GM19324 (cell line): Measurements from ENCODE around the gene CLTB.
"Not testable (repeated sequence)": the region's sequence is repeated elsewhere in the genome, so short reads cannot be mapped to it uniquely, and the experiment has no call there.

ENCODE experiments used
- ATAC-seq: cut with Tn5 transposase; IDR thresholded peaks from one replicate; pipeline ENCODE4 v1.9.1; 2021; ENCODE audit warnings: mild to moderate bottlenecking, moderate library complexity; ENCODE audit not compliant: unreplicated experiment, low FRiP score

Gene CLTB

DNA sequence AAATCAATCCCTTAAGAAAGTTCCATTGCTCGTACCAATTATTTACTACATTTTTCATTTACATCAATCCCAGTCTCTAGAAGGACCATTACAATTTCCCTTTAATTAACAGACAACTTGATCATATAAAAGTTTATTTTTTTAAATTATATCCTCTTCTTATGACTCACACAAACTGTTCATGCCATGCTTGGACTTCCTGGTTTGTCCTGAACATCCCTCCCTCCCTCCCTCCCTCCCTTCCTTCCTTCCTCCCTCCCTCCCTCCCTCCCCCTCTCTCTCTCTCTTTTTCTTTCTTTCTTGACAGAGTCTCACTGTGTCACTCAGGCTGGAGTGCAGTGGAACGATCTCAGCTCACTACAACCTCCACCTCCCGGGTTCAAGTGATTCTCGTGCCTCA, 11.6 kb upstream of the CLTB start:
- no peak for ATAC-seq

DNA sequence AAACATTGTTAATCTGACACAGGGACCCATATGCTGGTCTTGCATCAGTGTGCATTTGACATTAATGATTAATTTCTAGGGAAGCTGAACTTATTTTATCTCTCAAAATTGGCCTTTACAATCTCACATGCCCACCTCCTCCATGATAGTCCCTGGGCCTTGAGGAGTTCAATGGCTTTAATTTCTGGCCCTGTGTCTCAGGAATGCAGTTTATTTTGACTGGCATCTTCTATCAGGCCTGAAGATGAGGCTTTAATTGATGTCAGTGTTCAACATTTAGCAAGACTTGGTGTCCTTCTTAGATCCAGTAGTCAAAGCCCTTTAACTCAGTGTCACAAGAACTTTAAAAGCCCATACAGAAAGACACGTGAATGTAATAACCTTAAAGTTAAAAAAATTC, 10.5 kb upstream of the CLTB start:
- ATAC-seq, result no peak

DNA sequence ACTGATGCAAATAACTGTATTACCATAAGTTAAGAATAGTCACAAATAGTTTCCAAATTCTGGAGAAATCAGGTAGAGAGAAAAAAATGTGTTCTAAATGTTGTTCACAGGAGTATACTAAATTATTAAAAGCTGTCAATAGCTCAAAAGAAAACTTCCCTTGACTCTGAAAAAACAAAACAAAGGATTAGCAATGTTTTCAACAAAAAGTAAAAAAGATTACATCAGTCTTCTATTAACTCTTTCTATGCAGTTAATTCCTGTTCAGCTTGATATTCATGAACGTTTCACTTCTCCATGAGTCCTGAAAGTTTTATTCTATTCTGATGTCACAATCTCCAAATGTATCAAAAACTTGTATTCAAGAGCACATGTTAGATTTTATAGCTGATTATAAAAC, 9.5 kb upstream of the CLTB start:
- no peak for ATAC-seq

DNA sequence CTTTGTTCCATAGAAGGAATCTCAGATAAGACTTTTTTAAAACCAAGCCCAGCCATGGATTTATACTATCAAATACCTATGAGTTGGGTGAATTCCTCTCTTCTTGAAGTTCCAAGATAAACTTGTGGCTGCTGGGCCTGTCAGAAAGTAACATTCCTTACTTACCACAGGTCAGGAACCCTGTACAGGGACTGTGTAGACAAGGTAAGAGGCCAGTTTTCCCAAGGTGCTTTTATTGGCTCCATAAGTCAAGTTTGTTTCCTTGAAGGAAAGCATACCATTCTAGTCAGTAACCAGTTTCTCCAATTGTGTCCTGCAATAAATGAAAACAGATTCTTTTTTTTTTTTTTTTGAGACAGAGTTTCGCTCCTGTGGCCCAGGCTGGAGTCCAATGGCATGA, 8.8 kb upstream of the CLTB start:
- ATAC-seq, result no peak

DNA sequence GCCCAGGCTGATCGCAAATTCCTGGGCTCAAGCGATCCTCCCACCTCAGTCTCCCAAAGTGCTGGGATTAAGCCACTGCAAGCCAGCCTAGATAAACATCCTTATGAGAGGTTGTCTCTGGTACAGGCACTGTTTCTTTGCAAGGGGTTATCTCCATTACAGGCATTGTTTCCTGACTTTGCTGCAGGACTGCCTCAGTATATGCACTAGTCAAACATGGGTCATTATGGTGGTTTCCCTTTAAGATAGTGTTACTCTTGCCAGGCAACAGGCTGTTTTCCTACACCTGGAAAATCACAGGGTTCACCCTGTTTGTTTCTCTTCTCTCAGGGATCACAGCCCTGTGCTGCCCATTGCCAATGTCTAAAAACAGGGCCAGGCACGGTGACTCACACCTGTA, 7.8 kb upstream of the CLTB start:
- no peak for ATAC-seq

DNA sequence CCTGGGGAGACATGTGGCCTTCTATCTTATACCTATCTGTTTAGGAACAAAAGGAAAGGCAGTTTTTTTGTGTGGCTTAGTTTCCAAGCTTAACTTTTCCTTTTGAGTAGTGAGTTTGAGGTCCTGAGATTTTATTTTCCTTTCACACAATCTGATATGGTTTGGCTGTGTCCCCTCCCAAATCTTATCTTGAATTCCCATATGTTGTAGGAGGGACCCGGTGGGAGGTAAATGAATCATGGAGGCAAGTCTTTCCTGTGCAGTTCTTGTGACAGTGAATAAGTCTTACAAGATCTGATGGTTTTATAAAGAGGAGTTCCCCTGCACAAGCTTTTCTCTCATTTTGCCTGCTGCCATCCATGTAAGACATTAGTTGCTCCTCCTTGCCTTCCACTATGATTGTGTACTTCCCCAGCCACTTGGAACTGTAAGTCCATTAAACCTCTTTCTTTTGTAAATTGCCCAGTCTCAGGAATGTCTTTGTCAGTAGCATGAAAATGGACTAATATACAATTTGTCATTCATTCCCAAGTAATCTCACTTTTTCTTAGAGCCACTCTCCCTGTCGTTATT, 4.7 kb upstream of the CLTB start:
- no peak for ATAC-seq

DNA sequence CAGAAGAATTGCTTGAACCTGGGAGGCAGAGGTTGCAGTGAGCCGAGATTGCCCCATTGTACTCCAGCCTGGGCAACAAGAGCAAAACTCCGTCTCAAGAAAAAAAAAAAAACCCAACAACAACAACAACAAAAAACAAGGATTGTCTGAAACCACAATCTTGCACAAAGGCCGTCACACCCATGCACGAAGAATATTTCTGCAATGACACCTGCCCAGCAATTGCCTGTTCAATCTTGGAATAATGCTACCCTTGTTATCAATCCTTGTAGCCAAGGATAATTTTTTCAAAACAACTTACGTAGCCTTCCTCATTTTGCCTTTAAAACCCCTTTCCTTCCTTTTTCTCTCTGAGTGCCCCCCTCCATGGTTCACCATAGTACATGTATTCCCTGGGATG, 3.7 kb upstream of the CLTB start:
- no peak for ATAC-seq

DNA sequence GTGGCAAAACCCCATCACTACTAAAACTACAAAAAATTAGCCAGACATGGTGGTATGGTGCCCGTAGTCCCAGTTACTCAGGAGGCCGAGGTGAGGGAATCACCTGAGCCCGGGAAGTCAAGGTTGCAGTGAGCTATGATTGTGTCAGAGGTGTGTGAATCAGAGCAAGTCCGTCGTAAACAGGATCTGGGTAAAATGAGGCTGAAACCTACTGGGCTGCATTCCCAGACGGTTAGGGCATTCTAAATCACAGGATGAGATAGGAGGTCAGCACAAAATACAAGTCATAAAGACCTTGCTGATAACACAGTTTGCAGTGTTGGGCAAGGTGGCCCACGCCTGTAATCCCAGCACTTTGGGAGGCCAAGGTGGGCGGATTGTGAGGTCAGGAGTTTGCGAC, 1.9 kb upstream of the CLTB start:
- no peak for ATAC-seq

DNA sequence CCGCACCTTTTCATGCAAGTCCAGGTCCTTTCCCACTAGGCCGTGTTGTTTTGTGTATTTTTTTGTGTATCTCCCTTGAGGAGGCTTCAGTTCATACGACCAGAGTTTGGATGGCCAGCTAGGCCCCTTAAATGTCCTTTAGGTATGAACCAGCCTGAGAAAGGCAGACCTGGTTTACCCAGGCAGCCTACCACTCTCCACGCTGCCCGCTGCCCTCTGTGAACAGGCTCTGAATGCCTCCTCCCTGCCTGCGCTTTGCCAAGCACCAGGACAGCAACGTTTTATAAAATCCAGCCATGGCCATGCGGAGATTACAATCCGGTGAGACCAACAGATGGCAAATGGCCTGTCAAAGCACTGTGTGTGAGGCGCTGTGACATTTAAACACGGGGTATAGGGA, 626 bp upstream of the CLTB start:
- no peak for ATAC-seq

DNA sequence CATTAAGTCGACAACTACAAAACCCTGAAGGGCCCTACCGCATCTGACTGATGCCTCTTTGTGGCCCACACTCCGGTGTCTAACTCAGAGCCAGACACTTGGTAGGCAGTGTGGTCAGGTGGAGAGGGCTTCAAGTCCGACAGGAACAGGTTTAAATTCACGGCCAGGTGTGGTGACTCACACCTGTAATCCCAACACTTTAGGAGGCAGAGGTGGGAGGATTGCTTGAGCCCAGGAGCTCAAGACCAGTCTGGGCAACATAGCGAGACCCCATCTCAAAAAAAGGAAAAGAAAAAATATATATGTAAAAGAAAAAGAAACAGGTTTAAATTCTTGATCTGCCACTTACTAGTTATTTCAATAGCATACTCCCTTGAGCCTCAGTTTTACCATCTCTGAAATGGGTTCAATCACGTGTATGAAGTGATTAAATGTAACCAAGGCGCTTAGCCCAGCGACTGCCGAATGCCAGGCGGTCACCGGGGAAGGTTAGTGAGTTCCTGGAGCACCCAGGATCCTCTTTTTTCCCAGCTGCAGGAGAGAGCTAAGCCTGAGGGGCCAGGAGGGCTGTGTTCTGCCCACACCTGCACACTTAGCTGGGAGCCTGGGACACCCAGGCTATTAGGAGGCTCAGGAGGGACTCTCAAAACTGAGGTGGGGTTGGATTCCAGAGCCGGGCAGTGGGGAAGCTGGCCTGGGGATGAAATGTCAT, 943 bp downstream of the CLTB start:
- ATAC-seq, result no peak

DNA sequence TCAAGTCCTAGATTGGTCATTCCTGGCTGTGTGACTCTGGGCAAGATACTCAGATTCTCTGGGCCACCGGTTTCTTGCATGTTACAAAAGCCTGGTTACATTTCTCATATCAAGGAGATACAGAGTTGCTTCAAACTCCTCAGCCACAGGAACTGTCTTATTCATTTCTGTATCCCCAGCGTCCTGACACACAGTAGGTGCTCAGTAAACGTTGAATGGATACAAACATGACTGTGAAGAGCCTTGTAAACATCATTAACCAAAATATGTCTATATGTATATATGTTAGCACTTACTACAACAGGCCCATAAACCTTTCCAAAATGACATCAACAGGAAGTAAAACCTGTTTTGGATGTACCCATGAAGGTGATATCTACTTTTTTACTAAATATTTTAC, 1.6 kb downstream of the CLTB start:
- ATAC-seq, result no peak

DNA sequence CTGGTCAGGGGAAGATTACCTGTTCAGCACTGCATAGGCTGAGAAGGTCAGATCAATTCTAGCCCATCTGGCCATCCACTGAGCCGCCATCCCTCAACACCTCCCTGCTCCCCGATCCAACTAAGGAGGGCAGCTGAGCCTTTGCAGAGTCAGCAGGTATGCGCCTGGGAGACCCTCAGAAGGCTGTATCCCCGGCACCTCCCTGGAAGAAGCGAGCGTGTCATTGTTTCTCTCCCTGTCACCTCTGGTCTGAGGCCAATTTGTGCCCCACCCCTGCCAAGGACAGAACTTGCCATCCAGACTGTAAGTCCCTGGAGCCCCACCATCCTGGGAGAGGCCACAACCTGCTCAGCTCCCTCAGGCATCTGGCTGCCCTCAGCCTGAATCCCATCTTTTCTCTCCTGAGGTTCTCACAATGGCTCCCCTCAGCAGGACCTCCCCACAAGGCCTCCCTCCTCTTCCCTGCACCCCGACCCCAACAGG, 2.6 kb downstream of the CLTB start:
- ATAC-seq, result no peak

DNA sequence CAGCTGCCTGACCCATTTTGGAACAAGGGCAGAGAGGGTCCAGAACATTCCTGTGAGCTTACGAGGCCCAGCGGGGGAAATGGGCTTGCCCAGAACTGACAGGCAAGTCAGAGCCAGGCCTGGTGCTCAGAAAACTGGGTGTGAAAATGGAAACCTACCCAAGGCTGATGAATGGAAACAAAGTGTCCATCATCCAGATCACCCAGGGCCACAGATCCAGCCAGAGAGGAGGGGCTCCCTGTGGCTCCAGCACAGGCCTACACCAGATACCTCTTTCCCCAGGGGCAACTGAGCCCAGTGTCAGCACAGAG, 3.1 kb downstream of the CLTB start:
- no peak for ATAC-seq

DNA sequence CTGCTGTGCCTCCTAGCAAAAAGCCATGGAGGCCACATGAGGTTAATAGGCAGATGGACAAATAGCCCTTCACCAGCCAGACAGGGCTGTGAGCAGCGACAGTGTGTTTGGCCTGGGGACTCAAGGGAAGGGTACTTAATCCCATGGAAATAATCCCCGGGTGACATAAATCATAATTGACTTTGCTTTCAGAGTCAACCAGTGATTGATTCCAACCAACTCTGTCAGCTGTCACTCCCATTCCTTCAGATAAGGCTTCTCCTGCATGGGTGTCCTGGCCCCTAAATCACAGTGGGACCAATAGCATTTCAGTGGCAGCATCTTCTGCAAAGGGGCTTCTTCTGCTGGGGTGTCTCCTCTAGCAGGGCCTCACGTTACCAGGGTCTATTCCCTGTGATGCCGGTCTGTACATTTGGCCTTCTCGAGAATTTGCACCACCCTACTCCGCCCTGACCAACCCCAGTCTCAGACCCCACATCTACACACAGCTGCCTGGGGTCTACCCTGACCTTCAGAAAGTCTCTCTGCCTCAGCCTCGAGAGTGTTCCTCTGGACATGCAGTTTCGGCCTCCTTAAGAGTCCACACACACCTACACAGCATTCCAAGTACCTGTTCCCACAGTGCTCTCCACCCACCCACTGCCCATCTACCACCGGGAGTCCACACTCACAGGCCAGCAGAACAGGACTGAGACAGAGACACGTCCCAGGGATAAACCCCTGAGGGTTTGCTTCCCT, 3.7 kb downstream of the CLTB start:
- no peak for ATAC-seq

DNA sequence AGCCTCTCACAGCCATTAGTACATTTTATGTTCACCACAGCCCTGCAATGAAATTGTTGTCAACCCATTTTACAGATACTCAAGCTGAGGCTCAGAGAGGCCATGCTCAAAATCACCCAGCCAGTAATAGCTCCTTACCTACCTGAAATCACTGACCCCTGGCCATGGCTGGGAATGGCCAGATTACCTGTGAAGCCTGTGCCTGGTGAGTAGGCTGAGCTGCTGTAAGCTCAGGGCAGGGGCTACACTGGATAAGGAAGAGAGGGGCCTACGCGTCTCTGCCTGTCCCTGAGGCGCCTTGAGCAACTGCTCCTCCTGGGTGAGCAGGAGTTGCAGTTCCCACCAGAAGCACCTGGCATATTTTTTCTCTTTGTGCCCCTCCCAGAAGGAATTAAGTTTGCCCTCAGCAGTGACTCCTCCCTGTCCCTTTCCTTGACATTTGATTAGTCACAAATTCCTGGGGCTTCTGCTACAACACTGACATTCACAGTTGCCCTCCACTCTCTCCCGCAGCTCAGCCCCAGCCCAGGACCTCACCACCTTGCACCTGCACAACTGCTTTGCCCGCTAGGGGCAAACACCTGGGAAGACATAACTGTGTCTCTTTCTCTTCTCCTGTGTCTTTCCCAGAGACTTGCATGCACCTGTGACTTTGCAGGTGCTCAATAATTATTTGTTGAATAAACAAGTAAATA, 5.7 kb downstream of the CLTB start:
- no peak for ATAC-seq

DNA sequence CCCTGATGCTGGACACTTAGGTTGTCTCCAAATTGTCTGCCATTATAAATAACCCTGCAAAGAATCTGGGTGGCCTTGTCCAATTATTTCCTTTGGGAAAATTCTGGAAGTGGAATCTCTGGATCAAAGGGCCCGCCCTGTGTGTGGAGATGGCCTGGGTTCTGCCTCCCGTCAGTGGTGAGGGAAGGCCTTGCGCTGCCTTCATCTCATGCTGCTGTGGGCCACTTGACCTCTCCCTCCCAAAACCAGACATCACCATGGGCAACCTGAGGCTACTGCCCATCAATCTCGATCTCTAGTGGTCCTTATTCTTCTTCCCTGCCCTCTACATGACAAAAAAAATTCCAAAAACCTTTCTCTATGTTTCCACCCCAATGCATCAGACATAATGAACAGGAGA, 6.6 kb downstream of the CLTB start:
- ATAC-seq, result no peak

DNA sequence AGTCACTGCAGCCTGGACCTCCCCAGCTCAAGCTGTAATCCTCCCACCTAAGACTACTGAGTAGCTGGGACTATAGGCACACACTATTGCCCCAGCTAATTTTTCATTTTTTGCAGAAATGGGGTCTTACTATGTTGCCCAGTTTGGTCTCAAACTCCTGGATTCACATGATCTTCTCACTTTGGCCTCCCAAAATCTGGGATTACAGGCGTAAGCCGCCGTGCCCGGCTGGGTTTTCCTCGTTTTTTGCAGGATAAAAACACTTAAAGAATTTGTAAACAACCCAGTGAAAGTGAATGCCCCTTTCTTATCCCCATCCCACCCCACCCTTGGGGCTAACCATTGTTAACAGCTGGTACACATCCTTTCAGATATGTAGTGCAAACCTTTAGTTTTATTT, 7.7 kb downstream of the CLTB start:
- ATAC-seq, result no peak

DNA sequence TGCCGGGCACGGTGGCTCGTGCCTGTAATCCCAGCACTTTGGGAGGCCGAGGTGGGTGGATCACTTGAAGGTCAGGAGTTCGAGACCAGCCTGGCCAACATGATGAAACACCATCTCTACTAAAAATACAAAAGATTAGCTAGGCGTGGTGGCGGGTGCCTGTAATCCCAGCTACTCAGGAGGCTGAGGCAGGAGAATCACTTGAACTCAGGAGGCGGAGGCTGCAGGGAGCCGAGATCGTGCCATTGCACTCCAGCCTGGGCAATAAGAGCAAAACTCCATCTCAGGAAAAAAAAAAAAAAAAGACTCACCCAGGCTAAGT, 8.1 kb downstream of the CLTB start:
- not testable (repeated sequence) for ATAC-seq

DNA sequence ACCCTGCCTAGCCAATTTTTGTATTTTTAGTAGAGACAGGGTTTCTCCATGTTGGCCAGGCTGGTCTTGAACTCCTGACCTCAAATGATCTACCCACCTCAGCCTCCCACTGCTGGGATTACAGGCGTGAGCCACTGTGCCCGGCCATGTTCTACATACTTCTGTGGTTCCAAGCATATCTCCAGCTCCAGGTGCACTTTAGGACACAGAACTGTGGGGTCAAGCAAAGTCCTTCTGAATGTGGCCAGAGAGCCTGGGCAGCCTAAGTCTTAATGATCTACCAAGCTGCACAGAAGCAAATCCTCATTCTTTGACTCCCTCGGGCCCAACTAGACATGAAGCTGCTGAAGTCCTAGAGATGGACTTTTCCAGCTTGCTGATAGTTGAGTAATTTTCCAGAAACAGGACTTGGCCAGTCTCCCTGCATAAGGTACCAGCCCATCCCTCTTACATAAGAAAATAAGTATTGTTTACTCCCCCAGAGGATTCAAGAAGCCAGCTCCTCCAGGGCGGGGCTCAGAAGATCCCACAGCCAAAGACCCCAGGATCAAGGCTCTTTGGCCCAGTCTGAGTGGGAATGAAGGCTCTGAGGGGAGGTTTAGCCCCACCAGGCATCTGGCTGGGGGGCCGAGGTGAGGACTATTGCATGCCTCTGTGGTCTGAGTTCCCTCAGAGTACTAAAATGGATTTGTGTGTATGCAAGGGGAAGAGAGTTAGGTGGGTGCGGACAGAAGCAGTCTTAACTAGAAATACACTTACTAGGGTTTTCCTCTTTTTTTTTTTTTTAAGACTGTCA, 8.7 kb downstream of the CLTB start:
- no peak for ATAC-seq

DNA sequence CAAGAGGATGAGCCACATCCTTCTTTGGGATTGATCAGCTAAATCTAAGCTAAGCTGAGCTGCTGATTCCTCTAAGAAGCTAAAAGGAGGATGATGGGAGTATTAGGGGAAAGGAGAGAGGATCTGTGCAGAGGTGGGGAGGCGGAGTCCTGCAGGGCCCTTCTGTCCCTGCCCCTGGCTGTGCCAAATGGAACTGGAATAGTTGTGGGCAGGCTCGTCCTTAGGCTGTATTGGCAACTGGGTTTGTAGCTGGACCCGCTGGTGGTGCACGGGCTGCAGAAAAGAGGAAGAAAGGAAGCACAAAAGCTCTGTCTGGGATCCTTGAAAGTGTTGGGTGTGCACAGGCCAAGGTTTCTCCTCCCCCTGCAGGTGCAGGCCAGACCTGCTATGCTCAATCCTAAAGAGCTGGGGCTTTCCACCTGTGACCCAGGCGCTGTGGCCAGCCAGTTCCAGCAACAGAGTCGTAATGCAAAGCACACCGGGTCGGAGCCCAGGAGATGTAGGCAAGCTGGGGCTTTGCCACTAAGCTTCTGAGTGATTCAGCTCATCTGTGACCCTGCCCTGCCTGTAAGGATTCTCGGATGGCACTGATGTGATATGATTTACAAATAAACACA, 9.8 kb downstream of the CLTB start:
- ATAC-seq, result no peak
